B cell (primary cell): ENCODE data around the gene HOXA11.

Experiments used
- CTCF ChIP-seq: fragments of 200-600 bp; IDR thresholded peaks from one replicate; pipeline ENCODE4 v1.8.0; 2022; ENCODE audit warnings: antibody characterized with exemption, mild to moderate bottlenecking
- EZH2 ChIP-seq: IDR thresholded peaks from 2 replicates; pipeline ENCODE4 v1.6.1; 2012; ENCODE audit warnings: borderline replicate concordance, low read depth, mild to moderate bottlenecking, moderate library complexity, low read length; ENCODE audit not compliant: insufficient read depth, poor library complexity, severe bottlenecking

- TF ChIP-seq CTCF: peak; percentile 100
- no peak for TF ChIP-seq EZH2
Observed at GRCh38 chr7:27160546-27161213, 24.4 kb downstream of the HOXA11 start.
